ENCODE measurements around the gene GRK1.
"Not testable (repeated sequence)": the region's sequence is repeated elsewhere in the genome, so short reads cannot be mapped to it uniquely, and the experiment has no call there.

Gene GRK1

GRCh38 chr13:113666951-113667701, at the start of gene GRK1:
GRK1 (plus strand) TSS chr13:113667219; CDS start chr13:113667387, 168 bp downstream.
- no peak for DNase-seq

DNA sequence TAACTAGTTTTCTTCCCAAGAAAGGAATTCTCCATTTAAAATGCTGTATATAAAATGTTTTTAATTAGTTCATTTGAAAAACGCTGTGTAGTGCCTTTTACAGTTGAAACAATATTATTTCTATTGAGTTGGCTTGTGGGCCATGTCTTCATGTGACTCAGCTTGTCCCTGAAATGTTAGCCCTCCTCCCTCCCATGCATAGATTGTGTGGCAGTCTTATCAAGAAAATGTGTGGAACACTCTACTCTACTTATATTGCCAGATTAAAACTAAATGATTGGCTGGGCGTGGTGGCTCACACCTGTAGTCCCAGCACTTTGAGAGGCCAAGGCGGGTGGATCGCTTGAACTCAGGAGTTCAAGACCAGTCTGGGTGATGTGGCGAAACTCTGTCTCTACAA, 49.1 kb upstream of the GRK1 start:
- no peak for DNase-seq

DNA sequence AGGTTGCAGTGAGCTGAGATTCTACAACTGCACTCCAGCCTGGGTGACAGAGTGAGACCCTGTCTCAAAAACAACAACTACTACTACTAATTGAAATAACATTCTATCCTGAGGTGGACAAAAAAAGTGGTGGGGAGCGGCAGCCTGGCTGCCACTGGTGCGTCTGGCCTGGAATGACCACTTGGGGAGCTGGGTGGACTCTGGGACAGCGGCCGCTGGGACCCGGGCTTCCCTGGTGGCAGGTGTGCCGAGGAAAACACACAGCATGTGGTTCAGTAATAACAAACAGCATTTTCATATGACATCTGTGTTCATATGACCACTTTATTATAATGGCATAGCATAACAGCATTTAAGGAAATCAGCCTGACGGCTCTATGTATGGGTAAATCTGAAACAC, 48.6 kb upstream of the GRK1 start:
- no peak for DNase-seq

DNA sequence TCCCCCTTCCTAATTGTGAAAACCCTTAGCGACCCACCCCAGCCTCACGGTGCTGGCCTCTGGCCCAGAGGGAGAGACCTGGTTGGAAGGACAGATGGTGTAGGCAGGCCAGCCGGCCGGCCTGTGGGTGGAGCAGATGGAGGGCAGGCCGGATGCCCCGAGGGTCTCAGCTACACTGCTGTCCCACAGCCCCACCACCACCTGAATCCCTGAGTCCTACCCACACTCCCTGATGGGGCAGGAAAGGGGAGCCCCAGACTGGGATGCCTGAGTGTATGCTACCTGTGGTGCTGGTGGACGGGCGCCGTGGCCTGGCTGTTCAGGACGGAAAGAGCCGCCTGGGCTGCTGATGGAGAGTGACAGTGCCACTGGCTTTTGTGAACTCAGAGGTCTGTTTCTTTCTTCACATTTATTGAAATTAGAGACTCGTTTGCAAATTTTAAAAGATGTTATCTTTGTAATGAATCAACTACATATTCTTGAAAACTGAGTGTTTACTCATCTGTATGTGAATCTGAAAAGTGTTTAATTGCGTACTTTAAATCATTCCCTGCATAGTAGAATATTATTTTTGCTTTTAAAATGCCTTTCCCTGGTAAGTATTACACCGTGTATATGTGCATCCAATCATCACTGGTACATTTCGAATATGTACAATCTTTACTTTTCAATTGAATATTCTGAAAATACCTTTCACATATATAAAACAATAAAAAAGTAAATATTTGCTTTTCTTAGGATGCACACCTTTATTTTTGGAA, 46.8 kb upstream of the GRK1 start:
- no peak for DNase-seq

GRCh38 chr13:113621046-113621445, 46.0 kb upstream of the GRK1 start:
- DNase-seq = no peak

- not testable (repeated sequence) for DNase-seq
These were observed 45.5 kb upstream of the GRK1 start for GRCh38 chr13:113621498-113621897.

GRCh38 chr13:113621986-113622550, 45.0 kb upstream of the GRK1 start:
- not testable (repeated sequence) for DNase-seq

- no peak for DNase-seq
These were observed 44.1 kb upstream of the GRK1 start for GRCh38 chr13:113622791-113623490.

GRCh38 chr13:113623491-113624234, 43.4 kb upstream of the GRK1 start:
- no peak for DNase-seq

- DNase-seq = no peak
These were observed 42.8 kb upstream of the GRK1 start for GRCh38 chr13:113624235-113624587.

DNA sequence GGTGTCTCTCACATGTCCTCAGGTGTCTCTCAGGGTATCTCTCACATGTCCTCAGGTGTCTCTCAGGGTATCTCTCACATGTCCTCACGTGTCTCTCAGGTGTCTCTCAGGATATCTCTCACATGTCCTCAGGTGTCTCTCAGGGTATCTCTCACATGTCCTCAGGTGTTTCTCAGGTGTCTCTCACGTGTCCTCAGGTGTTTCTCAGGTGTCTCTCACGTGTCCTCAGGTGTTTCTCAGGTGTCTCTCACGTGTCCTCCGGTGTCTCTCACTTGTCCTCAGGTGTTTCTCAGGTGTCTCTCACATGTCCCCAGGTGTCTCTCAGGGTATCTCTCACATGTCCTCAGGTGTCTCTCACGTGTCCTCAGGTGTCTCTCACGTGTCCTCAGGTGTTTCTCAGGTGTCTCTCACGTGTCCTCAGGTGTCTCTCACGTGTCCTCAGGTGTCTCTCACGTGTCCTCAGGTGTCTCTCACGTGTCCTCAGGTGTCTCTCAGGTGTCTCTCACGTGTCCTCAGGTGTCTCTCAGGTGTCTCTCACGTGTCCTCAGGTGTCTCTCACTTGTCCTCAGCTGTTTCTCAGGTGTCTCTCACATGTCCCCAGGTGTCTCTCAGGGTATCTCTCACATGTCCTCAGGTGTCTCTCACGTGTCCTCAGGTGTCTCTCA, 42.2 kb upstream of the GRK1 start:
- not testable (repeated sequence) for DNase-seq

DNA sequence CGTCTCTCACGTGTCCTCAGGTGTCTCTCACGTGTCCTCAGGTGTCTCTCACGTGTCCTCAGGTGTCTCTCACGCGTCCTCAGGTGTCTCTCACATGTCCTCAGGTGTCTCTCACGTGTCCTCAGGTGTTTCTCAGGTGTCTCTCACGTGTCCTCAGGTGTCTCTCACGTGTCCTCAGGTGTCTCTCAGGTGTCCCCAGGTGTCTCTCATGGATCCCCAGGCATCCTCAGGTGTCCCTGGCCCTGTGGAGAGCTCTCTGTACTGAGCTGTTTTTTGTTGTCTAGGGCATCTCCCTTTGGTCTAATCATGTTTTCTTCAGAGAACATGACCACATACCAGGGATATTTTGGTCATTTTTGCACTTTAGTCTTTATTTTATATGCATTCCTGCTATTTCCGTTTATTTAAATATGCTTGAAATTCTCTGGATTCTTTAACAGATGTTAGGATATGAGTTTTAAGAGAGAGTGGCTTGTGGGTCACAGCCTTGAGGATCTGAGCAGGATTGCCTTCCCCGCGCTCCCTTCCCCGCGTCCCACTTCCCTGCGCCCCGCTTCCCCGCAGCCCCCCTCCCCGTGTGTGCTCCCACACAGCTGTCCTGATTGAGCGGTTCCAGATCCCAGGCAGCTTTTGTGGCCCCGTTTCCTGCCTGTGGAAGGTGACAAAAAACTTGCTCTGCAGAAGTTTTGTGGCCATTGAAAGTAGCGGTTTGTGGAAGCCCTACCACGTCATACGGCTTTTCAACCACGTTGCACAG, 40.9 kb upstream of the GRK1 start:
- no peak for DNase-seq

DNA sequence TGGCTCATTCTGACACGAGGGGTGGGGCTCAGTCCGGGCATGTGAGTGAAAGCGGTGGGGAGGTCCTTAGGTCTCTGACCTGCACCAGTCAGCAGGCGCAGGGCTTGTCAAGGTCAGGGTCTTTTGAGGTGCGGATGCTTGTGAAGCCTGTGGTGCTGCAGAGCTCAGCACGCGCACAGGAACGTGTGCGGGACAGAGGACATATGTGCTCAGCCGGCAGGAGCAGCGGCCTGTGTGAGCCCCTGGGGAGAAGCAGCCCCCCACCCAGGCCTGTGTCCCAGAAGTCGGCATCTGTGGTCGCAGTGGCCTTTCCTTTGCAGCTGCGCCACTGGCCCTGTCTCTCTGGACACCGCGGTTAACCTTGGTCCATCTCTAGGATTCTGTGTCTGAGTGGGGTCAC, 39.9 kb upstream of the GRK1 start:
- DNase-seq = no peak

DNA sequence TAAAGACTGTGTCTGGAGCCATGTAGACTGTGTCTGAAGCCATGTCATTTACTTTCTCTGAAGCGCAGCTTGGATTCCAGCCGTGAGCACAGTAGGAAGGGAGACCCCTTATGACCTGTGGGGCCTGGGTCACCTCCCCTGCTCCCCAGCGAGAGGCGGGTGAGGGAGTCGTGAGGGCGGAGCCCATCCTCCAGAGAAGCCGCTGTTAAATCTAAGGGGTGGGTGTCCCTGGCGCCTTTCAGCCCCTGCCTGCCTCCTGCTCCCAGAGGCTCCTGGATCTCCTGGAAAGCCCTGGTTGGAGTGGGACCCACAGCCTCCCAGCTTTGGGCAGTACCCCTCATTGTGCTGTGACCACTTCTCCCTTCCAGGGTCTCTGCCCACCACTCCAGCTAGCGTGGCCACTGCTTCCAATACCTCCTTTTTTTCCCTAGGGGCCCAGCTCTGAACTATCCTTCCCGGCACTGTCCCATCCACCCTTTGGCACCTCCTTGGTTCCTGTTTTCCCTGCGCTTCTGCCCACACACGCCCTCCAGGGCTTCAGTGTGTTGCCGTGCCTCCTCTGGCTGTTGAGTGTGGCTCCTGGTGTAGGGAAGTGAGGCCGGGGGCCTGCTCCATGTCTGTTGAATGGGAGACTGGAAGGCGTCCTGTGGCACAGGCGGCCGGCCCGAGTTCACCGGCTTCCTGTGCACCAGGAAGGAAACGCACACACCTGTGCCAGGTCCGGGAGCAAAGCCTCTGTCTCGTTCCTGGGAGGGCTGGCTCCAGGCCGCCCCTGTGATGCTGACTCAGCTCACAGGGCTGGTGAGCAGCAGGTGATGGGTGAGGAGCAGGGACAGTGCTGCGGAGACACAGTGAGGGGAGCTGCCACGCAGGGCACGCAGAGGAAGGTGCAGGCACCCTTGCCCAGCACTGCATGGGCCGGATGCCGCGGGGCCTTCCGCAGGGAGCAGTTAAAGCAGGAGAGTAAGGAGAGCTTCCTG, 38.4 kb upstream of the GRK1 start:
- DNase-seq = no peak

DNA sequence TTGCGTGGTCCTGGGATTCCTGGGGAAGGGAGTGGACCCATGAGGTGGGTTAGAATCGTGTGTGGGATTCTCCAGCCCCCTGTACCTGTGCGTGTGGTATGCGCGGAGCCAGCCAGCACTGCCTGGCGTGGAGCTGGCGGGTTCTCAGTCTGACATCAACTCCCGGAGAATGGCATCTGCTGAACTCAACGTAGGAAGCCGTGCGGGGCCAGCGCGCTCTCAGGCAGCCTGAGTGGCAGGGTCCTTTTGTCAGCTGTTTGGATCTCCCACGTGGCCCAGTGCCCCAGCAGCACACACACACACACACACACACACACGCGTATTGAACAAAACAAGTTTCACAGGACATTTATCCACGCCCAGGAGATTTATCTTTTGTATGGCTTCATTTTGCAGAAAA, 37.2 kb upstream of the GRK1 start:
- no peak for DNase-seq

- DNase-seq = no peak
These were observed 36.7 kb upstream of the GRK1 start for GRCh38 chr13:113630296-113630695.

DNA sequence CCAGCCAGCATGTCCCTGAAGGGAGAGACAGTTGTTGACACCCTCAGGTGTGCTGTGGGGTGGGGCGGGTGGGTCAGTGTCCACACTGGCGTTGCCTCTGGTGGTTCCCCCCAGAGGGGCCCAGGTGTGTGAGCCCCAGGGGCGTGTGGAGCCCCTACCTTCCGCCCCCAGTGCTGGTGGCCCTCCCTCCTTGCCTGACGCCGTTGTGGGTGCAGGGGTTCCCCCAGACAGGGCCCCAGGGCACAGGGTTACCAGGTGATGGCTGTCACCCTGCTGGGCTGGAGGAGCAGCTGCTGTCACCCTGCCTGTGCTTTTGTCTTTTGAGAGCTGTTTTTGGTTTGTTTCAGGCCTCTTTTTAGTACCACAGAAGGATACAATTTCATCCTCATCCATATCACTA, 36.2 kb upstream of the GRK1 start:
- DNase-seq = no peak

DNA sequence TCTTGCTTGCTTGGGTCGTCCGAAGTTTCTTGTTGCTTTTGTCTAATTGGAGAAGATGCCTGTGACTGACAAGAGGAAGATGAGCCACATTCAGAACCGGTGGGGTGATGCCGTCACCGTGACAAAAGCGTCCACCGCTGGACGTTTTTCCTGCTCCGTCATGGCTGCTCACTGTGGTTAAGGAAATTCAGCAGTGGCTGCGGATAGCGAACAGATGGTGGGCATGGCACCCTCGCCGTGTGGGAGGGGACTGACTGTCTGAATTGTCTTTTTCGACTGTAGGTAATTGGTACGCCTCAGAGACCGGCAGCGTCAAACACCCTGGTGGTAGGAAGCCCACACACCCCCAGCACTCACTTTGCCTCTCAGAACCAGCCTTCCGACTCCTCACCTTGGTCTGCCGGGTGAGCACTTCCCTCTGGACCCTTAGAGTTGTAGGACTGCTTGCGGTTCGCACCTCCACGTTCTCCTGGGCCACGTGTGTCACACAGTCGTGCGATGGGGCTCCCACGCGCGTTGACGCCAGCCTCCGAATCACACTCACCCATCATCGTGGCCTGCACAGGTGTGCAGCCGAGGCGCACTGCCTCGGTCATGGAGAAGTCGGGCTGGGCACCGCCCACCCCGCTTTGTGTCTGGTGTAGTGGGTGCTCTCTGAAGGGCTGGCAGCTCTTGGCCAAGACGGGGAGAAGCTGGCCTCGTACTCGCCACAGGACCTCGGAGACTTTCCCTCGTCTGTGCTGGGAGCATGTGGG, 35.5 kb upstream of the GRK1 start:
- DNase-seq = no peak

- DNase-seq = no peak
These were observed 34.1 kb upstream of the GRK1 start for GRCh38 chr13:113632706-113633484.
